ENCODE measurements around the gene AGBL4.

Gene AGBL4

DNA sequence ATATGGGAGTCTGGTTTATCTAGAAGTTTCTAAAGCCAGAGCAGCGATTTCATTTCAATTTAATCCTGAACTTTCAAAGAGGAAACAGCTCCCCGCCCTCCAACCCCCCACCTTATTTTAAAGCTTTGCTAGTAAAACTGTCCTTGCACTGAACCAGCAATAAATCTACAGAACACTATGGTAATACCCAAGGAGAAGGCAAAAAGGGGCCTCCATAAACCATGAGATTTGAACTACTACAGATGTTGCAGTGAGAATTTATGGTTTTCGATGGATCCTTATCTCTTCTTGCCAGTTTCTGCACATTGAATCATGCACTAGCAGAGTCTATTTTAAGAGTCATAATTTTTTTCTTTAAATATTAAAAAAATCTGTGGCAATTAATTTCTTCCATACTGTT, 1182.3 kb downstream of the AGBL4 start:
- TF ChIP-seq CTCF (IDR thresholded peaks at IDR 0.05; ENCODE audit: low read depth, low read length, missing control alignments): no peak
- no peak overlapping the region for H3K4me3 ChIP-seq (replicated peaks; ENCODE audit: low read depth, low read length)
- DNase-seq (ENCODE audit: extremely low read depth, low read depth): no peak

DNA sequence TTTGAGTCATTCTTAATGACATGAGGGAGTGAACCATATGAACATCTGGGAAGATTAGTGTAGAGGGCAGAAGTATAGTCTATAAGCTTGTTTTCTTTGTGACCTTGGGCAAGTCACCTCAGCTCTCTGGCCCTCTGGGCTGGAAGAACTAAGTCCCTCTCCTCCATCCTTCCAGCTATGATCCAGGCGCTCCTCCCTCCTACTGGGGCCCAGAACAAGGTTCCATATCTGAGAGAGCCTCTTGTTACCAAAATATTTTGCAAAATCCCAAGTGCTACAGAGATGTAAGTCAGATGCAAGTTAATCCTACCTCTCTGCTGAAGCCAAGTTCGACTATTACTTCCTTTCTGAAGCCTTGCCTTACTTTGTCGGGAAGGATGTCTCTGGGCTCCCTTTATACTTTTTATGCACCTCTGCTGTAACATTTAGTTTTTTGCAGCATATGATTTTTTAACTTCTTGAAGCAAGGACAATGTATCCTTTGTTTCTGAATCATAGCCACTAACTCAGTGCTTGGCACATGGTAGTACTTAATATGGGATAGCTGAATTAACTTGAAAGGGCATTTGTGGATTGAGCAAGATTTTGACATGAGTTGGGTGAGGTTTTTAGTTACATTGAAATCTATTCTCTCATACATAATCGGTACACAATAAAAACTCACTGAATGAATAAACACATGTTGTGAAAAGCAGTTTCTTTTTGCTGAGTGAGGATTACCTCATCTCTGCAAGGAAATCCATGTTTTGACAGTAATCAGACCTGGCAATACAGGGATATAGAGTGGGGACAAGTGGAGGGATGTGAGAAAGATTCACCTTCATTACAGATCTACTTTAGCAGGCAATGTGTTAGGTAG, 1192.4 kb downstream of the AGBL4 start:
- no peak for DNase-seq (ENCODE audit: extremely low read depth, low read depth)

DNA sequence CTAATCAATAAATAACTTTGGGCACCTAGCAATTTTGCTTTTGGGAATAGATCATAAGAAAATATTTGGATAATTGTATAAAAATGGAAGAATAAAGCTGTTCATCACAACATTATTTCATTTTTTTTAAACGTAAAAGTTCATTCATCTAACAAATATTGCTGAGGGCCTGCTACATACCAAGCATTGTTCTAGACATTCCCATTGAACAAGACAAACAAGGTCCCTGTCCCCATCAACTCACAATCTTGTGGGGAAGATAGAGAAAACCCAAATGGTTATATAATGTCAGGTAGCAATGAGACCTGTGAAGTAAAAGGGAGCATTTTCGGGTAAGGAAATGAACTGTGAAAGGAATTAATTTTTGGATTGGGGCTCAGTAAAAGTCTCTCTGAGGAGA, 1193.0 kb downstream of the AGBL4 start:
- H3K4me3 ChIP-seq (replicated peaks; ENCODE audit: low read depth, low read length): no peak overlapping the region
- DNase-seq (ENCODE audit: extremely low read depth, low read depth): no peak
- no peak for TF ChIP-seq CTCF (IDR thresholded peaks at IDR 0.05; ENCODE audit: low read depth, low read length, missing control alignments)

More for the DNA sequence above, 1192.4 kb downstream of the AGBL4 start:
- no peak overlapping the region for H3K4me3 ChIP-seq (replicated peaks; ENCODE audit: low read depth, low read length)
- no peak for TF ChIP-seq CTCF (IDR thresholded peaks at IDR 0.05; ENCODE audit: low read depth, low read length, missing control alignments)

GRCh38 chr1:48829446-48829845, 1194.3 kb downstream of the AGBL4 start:
- no peak overlapping the region for H3K4me3 ChIP-seq (replicated peaks; ENCODE audit: low read depth, low read length)
- TF ChIP-seq CTCF (IDR thresholded peaks at IDR 0.05; ENCODE audit: low read depth, low read length, missing control alignments): no peak
- DNase-seq (ENCODE audit: extremely low read depth, low read depth): no peak

DNA sequence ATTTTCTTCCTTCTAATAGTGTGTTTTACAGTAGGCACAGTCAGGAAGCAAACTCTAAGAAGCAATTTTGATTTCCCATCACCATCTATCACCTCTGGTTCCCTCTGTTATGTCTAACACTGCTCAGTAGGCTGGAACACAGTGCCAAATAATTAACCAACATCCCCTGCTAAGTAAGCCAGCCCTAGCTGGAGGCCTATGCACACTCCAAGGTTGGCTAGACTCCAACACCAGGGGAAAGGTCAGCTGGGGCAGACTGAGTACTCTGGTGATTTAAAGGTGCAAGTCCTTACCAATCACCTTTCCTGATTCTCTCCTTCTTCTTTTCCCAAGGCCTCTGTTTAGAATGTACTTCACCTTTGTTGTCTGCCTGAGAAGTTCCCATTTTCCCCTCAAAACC, 1200.6 kb downstream of the AGBL4 start:
- DNase-seq (ENCODE audit: extremely low read depth, low read depth): no peak
- H3K4me3 ChIP-seq (replicated peaks; ENCODE audit: low read depth, low read length): no peak overlapping the region
- no peak for TF ChIP-seq CTCF (IDR thresholded peaks at IDR 0.05; ENCODE audit: low read depth, low read length, missing control alignments)

DNA sequence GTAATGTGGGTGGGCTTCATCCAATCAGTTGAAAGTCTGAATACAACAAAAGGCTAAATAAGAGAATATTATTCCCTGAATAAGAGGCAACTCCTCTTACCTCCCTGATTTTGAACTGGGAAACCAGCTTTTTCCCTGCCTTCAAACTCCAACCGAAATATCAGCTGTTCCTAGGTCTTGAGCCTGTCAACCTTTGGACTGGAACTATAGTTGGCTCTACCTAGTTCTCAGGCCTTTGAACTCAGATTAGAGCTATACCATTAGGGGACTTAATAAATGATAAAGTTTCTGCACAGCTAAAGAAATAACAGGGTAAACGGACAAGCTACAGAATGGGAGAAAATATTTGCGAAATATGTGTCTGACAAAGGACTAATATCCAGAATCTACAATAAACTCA, 1203.3 kb downstream of the AGBL4 start:
- TF ChIP-seq CTCF (IDR thresholded peaks at IDR 0.05; ENCODE audit: low read depth, low read length, missing control alignments): no peak
- DNase-seq (ENCODE audit: extremely low read depth, low read depth): no peak
- H3K4me3 ChIP-seq (replicated peaks; ENCODE audit: low read depth, low read length): no peak overlapping the region
